Left lung (tissue), 10 donors: ENCODE data around the gene CXXC5. TPM values are rescaled to one million over a fixed set of nuclear protein-coding genes. Genes with fewer than 3 reads are reported as not detected.
"Not testable (repeated sequence)": the region's sequence is repeated elsewhere in the genome, so short reads cannot be mapped to it uniquely, and the experiment has no call there.

Experiments
- ATAC-seq: fragments of 200-7000 bp; cut with Tn5 transposase; one replicate; pipeline ENCODE4 v1.9.1; 2020; ENCODE audit warnings: moderate library complexity
- DNase-seq, 4 donors: peaks; one replicate each; pipeline ENCODE4 v3.0.0-alpha.2; 2013 to 2020
- H3K27ac ChIP-seq, 2 donors: fragments of 200-600 bp; sonication (generic) in 1 of 2; one replicate each; pipeline versions ENCODE4 v1.5.0 to v1.8.0; 2020 to 2021
- H3K27me3 ChIP-seq, 2 donors: fragments of 200-600 bp; sonication (generic) in 1 of 2; one replicate each; pipeline versions ENCODE4 v1.5.0 to v1.8.0; 2020 to 2021
- H3K36me3 ChIP-seq, 2 donors: fragments of 200-600 bp; sonication (generic) in 1 of 2; one replicate each; pipeline versions ENCODE4 v1.5.0 to v1.8.0; 2020 to 2021
- H3K4me1 ChIP-seq, 2 donors: fragments of 200-600 bp; one replicate each; pipeline ENCODE4 v1.8.0; 2021
- H3K4me3 ChIP-seq, 2 donors: fragments of 200-600 bp; sonication (generic) in 1 of 2; one replicate each; pipeline versions ENCODE4 v1.5.0 to v1.8.0; 2020 to 2021; ENCODE audit warnings: mild to moderate bottlenecking in 1 of 2
- H3K9me3 ChIP-seq, 2 donors: fragments of 200-600 bp; sonication (generic) in 1 of 2; one replicate each; pipeline versions ENCODE4 v1.5.0 to v1.8.0; 2020 to 2021
- intact Hi-C, 2 donors: fragments of 100-400 bp; cut with DNase I; formaldehyde crosslinking; loops; one replicate each; pipeline versions ENCODE4 v1.11.2 to v1.14.2; 2022
- polyA plus RNA-seq, 6 donors: library from polyadenylated mRNA; unstranded; fragments of 120-200 nt; gene quantifications; one replicate each; pipeline ENCODE4 v1.2.1, GENCODE V29; 2013; ENCODE audit not compliant: insufficient read length in 6 of 6
- total RNA-seq, 2 donors: library from RNA; stranded (reverse); fragmentation: NEBNext Ultra II Directional; extraction: Animal tissue kit (Norgen Biotek cat#: 25700); gene quantifications; one replicate each; pipeline ENCODE4 v1.2.1, GENCODE V29; 2021
- TF ChIP-seq, protein P1 (sequence below), 2 donors: fragments of 200-600 bp; sonication (generic) in 1 of 2; IDR thresholded peaks; one replicate each; pipeline versions ENCODE4 v1.5.0 to v1.8.0; 2021; ENCODE audit warnings: antibody characterized with exemption in 2 of 2
- donor health status: DM: no; HTN: yes; CAD: no.
- donor health status: DM: no; HTN: no; CAD: no.

Gene CXXC5
- total and polyA plus RNA-seq, 8 donors = 24.5 to 53.5 (median 40.9) TPM

DNA sequence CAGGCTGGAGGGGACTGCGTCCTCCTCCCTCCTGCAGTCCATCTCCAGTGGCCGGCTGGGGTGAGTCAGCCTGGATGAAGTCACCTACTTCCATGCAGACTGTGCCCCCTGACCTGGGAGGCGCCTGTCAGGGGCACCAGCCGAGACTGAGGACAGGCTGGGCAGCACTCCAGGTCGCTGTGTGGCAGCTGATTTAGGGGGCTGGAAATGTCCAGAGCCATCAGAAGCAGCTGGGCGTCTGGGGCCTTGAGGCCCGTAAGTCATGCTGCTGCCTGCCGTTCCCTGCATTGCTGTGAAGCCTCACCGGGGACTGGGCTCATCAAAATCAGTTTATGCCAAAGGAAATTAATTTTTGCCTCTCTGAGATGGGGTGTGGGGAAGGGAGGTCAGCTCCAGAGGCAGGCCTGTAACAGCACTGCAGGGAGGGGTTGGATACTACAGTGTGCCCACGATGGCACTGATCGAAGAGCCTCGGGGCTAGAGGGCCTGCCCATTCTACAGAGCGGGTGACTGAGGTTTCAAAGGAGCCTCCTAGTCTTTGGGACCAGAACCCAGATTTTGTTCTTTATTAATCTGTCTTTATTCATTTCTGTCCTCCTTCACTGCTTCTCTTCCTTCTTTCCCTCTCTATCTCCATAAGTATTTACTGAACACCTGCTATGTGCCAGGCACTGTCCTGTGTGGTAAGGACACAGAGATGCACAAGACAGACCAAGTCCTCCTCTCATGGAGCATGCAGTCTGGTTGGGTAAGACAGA lies 77.1 kb downstream of the CXXC5 start:
- ATAC-seq (peak; percentile 86), DNase-seq (peak in 1 of 4 donors; percentile 56)
- H3K4me1 ChIP-seq = no peaks in the 10 kb centered on the region
- no peak overlapping the region for H3K4me3 ChIP-seq
- TF ChIP-seq, protein P1, sequence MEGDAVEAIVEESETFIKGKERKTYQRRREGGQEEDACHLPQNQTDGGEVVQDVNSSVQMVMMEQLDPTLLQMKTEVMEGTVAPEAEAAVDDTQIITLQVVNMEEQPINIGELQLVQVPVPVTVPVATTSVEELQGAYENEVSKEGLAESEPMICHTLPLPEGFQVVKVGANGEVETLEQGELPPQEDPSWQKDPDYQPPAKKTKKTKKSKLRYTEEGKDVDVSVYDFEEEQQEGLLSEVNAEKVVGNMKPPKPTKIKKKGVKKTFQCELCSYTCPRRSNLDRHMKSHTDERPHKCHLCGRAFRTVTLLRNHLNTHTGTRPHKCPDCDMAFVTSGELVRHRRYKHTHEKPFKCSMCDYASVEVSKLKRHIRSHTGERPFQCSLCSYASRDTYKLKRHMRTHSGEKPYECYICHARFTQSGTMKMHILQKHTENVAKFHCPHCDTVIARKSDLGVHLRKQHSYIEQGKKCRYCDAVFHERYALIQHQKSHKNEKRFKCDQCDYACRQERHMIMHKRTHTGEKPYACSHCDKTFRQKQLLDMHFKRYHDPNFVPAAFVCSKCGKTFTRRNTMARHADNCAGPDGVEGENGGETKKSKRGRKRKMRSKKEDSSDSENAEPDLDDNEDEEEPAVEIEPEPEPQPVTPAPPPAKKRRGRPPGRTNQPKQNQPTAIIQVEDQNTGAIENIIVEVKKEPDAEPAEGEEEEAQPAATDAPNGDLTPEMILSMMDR (IDR thresholded peaks at IDR 0.05) = no peak
- peaks cover 0 to 2% of the 10 kb centered on the region in 2 donors for H3K9me3 ChIP-seq
- H3K27me3 ChIP-seq = no peaks in the 10 kb centered on the region
- intact Hi-C loops = no loop called here
- H3K27ac ChIP-seq = no peak overlapping the region
- no peaks in the 10 kb centered on the region for H3K36me3 ChIP-seq

GRCh38 chr5:139726248-139726647 lies 78.1 kb downstream of the CXXC5 start:
- Histone ChIP-seq H3K27ac (no peak overlapping the region), H3K4me1 (no peaks in the 10 kb centered on the region), H3K36me3 (no peaks in the 10 kb centered on the region), H3K4me3 (no peak overlapping the region), H3K27me3 (no peaks in the 10 kb centered on the region), H3K9me3 (no peaks in the 10 kb centered on the region)
- ATAC-seq (no peak), DNase-seq (no peak)
- intact Hi-C loops = no loop called here
- TF ChIP-seq, protein P1 (IDR thresholded peaks at IDR 0.05) = no peak

- H3K4me1 ChIP-seq, H3K9me3 ChIP-seq, H3K27me3 ChIP-seq, intact Hi-C loops, H3K36me3 ChIP-seq, DNase-seq, ATAC-seq, H3K4me3 ChIP-seq, H3K27ac ChIP-seq: not testable (repeated sequence)
These were observed 79.5 kb downstream of the CXXC5 start for GRCh38 chr5:139727615-139728014.

GRCh38 chr5:139731281-139731680 lies 83.1 kb downstream of the CXXC5 start:
- Histone ChIP-seq H3K4me1 (no peaks in the 10 kb centered on the region), H3K9me3 (no peaks in the 10 kb centered on the region), H3K27ac (no peak overlapping the region), H3K4me3 (no peak overlapping the region), H3K36me3 (no peaks in the 10 kb centered on the region), H3K27me3 (no peaks in the 10 kb centered on the region)
- TF ChIP-seq, protein P1 (IDR thresholded peaks at IDR 0.05) = no peak
- no peak for DNase-seq
- intact Hi-C loops = no loop called here
- ATAC-seq = no peak

DNA sequence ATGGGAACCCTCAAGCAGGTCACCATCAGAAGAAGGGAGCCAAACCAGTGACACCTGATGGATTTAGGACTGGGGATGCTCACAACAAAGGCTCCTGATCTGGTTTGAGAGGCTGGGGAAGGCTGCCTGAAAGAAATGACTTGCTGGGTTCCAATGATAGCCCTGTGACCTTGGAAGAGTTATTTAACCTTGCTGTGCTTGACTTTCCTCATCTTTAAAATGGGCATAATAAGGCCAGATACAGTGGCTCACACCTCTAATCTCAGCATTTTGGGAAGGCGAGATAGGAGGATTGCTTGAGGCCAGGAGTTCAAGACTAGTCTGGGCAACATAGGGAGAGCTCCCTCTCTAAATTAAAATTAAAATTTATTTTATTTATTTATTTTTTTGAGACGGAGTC lies 83.9 kb downstream of the CXXC5 start:
- Histone ChIP-seq H3K9me3 (no peaks in the 10 kb centered on the region), H3K4me1 (no peaks in the 10 kb centered on the region), H3K4me3 (no peak overlapping the region), H3K27ac (no peak overlapping the region), H3K36me3 (no peaks in the 10 kb centered on the region), H3K27me3 (no peaks in the 10 kb centered on the region)
- ATAC-seq (no peak), DNase-seq (no peak)
- TF ChIP-seq, protein P1 (IDR thresholded peaks at IDR 0.05) = no peak
- intact Hi-C loops = no loop called here
